ENCODE measurements around the gene CDK5RAP3.

The CDK5RAP3 gene

DNA sequence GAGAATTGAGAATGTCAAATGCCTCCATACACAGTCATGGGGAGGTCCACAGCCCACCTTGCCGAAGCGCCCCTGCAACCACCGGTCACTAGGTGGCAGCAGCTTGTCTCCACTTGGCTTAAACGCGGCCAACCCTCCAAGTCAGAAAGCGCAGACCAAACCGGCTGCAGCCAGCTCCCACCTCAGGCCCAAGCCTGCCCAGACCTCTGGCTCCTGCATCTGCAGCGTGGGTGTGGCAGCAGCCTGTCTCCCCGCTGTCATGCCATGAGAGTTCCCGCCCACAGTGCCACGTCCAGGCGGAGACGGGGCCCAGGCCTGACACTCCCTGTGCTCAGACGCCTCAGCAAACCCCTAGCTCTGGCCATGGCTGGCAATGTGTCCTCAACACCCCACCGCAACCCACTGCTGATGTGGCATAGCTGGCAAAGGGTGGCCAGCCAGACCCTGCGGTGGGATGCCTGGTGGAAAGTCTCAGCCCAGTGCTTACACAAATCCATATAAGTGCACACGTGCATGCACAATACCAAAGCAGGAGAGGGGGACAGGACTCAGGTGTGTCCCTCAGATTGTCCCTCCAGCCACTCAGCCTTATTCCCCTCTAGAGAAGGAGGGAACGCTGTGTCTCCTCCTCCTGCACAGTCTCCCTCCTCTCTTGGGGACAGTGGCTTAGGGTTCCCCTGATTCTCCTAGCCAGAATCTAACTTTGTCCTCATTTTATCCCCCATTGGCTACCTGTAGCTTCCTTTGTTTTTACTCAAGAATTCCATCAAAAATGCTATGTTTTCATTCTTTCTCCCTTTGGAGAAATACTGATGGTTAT lies 55.8 kb downstream of the CDK5RAP3 start:
- peak; percentile 89 for TF ChIP-seq ZBTB7A (IDR thresholded peaks at IDR 0.05; ENCODE audit: low read depth)
- TF ChIP-seq RAD21 (IDR thresholded peaks at IDR 0.05; ENCODE audit: low read depth), result peak; percentile 88
- TF ChIP-seq FOXM1 (IDR thresholded peaks at IDR 0.05; ENCODE audit: borderline replicate concordance, low read depth), result no peak

DNA sequence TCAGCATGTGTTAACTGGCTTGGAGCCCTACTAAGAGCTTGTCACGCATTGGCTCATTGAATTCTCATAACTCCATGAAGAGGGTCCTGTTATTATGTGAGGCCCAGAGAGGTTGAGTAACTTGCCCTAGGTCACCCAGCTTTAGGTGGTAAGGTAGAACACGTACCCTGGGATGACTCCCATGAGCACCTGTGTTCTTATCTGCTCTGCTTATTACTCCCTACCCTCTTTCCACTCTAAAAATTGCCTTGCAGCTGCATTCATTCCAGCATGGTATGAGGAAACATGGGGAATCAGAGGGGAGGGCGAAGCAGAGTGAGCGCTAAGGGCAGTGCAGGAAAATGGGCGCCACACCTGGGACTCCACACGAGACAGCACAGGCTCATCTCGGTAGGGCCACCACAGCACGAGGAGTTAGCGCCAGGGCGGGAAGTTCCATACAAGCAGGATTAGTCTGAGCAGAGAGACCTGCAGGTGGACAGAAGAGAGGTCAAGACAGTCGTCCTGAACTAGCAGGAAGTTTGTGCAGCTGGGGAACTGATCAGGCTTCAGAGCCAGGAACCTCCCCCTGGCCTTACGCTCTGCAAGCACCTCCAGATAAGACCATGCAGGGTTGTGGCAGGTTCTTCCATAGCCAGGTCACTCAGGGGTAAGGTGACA lies 56.5 kb downstream of the CDK5RAP3 start:
- no peak for TF ChIP-seq TCF12 (IDR thresholded peaks at IDR 0.05; ENCODE audit: low read depth)
- TF ChIP-seq CEBPB (IDR thresholded peaks at IDR 0.05), result no peak
- TF ChIP-seq YY1 (IDR thresholded peaks at IDR 0.05; ENCODE audit: low read depth), result no peak
- TF ChIP-seq MAX (IDR thresholded peaks at IDR 0.05), result no peak
- TF ChIP-seq USF1 (IDR thresholded peaks at IDR 0.05), result no peak
- no peak for TF ChIP-seq TAF1 (IDR thresholded peaks at IDR 0.05; ENCODE audit: low read depth)
- TF ChIP-seq TEAD4 (IDR thresholded peaks at IDR 0.05), result no peak
- TF ChIP-seq FOXM1 (IDR thresholded peaks at IDR 0.05; ENCODE audit: borderline replicate concordance, low read depth), result no peak
- TF ChIP-seq NFIC (IDR thresholded peaks at IDR 0.05), result no peak
- TF ChIP-seq EGR1 (IDR thresholded peaks at IDR 0.05), result no peak
- no peak for TF ChIP-seq REST (IDR thresholded peaks at IDR 0.05; ENCODE audit: low read depth)

DNA sequence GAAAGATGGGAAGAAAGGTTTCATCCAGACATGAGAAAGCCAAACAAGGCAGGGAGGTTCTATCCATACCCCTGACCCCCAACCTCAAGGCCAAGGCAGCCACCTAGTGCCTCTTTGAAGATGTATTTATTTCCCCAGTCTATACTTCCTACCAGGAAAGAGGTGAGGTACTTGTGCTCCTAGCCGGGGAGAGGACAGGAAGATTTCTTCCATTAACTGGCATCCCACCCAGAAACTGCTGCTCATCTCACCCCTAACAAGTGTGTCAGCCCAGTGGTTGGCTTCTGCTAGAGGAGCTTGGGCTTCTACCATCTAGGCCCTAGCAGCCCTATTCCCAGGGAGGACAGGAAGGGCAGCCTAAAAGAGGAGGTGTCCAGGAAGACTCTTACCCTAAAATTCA lies 57.8 kb downstream of the CDK5RAP3 start:
- no peak for TF ChIP-seq EP300 (IDR thresholded peaks at IDR 0.05; ENCODE audit: borderline replicate concordance)
- no peak for TF ChIP-seq REST (IDR thresholded peaks at IDR 0.05; ENCODE audit: low read depth)
- no peak for TF ChIP-seq NFIC (IDR thresholded peaks at IDR 0.05)
- no peak for TF ChIP-seq EGR1 (IDR thresholded peaks at IDR 0.05)
- no peak for TF ChIP-seq FOXM1 (IDR thresholded peaks at IDR 0.05; ENCODE audit: borderline replicate concordance, low read depth)
- no peak for TF ChIP-seq RAD21 (IDR thresholded peaks at IDR 0.05; ENCODE audit: low read depth)
- TF ChIP-seq MAX (IDR thresholded peaks at IDR 0.05), result no peak
- no peak for TF ChIP-seq TCF12 (IDR thresholded peaks at IDR 0.05; ENCODE audit: low read depth)
- TF ChIP-seq ZBTB7A (IDR thresholded peaks at IDR 0.05; ENCODE audit: low read depth), result no peak
- TF ChIP-seq TEAD4 (IDR thresholded peaks at IDR 0.05), result no peak
- TF ChIP-seq USF1 (IDR thresholded peaks at IDR 0.05), result no peak
- no peak for TF ChIP-seq TAF1 (IDR thresholded peaks at IDR 0.05; ENCODE audit: low read depth)
- TF ChIP-seq CEBPB (IDR thresholded peaks at IDR 0.05), result no peak
- TF ChIP-seq CREB1 (IDR thresholded peaks at IDR 0.05; ENCODE audit: low read depth), result no peak

- TF ChIP-seq EGR1 (IDR thresholded peaks at IDR 0.05) (no peak), EP300 (IDR thresholded peaks at IDR 0.05; ENCODE audit: borderline replicate concordance) (no peak), YY1 (IDR thresholded peaks at IDR 0.05; ENCODE audit: low read depth) (no peak), TAF1 (IDR thresholded peaks at IDR 0.05; ENCODE audit: low read depth) (no peak), USF1 (IDR thresholded peaks at IDR 0.05) (no peak), NFIC (IDR thresholded peaks at IDR 0.05) (no peak)
Observed at GRCh38 chr17:48030531-48030930, 59.6 kb downstream of the CDK5RAP3 start.
